ENCODE measurements around the gene PIEZO1.

Gene PIEZO1

GRCh38 chr16:88692861-88693260 is 92.2 kb downstream of the PIEZO1 start:
- H3K9me2 ChIP-seq (replicated peaks; ENCODE audit: control insufficient read depth, low read length), result no peaks in the 10 kb centered on the region
- TF ChIP-seq EZH2phosphoT487 (IDR thresholded peaks at IDR 0.05; ENCODE audit: borderline replicate concordance, low read length), result no peak
- TF ChIP-seq, protein P1, sequence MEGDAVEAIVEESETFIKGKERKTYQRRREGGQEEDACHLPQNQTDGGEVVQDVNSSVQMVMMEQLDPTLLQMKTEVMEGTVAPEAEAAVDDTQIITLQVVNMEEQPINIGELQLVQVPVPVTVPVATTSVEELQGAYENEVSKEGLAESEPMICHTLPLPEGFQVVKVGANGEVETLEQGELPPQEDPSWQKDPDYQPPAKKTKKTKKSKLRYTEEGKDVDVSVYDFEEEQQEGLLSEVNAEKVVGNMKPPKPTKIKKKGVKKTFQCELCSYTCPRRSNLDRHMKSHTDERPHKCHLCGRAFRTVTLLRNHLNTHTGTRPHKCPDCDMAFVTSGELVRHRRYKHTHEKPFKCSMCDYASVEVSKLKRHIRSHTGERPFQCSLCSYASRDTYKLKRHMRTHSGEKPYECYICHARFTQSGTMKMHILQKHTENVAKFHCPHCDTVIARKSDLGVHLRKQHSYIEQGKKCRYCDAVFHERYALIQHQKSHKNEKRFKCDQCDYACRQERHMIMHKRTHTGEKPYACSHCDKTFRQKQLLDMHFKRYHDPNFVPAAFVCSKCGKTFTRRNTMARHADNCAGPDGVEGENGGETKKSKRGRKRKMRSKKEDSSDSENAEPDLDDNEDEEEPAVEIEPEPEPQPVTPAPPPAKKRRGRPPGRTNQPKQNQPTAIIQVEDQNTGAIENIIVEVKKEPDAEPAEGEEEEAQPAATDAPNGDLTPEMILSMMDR (IDR thresholded peaks at IDR 0.05; ENCODE audit: low read depth, low read length, poor library complexity, severe bottlenecking), result no peak
- H3K4me2 ChIP-seq (ENCODE audit: low read length), result no peak overlapping the region
- H3K9me3 ChIP-seq (ENCODE audit: control insufficient read depth, insufficient read depth, low read length), result no peaks in the 10 kb centered on the region
- no peaks in the 10 kb centered on the region for H4K20me1 ChIP-seq (ENCODE audit: control insufficient read depth, insufficient read depth, low read depth, low read length)
- no peaks in the 10 kb centered on the region for H3F3A ChIP-seq (ENCODE audit: control insufficient read depth, insufficient read depth)
- no peaks in the 10 kb centered on the region for H3K79me2 ChIP-seq (ENCODE audit: control insufficient read depth, low read length)
- no peak overlapping the region for H3K4me3 ChIP-seq (ENCODE audit: low read length)
- H3K27me3 ChIP-seq (ENCODE audit: control insufficient read depth, low read length), result peaks cover 8% of the 10 kb centered on the region
- peaks cover 8% of the 10 kb centered on the region for H3K4me1 ChIP-seq (ENCODE audit: control insufficient read depth, low read length)
- H3K36me3 ChIP-seq (ENCODE audit: control insufficient read depth, low read length), result peaks cover 12% of the 10 kb centered on the region
- H3K27ac ChIP-seq (ENCODE audit: low read depth, low read length), result no peak overlapping the region

- no peak overlapping the region for H3K4me3 ChIP-seq (ENCODE audit: low read length)
- peaks cover 8% of the 10 kb centered on the region for H3K27me3 ChIP-seq (ENCODE audit: control insufficient read depth, low read length)
- peaks cover 4% of the 10 kb centered on the region; the same call in 1 of the 2 replicates for H3K36me3 ChIP-seq (ENCODE audit: control insufficient read depth, low read length)
- H3K27ac ChIP-seq (ENCODE audit: low read depth, low read length), result no peak overlapping the region
- TF ChIP-seq, protein P1 (IDR thresholded peaks at IDR 0.05; ENCODE audit: low read depth, low read length, poor library complexity, severe bottlenecking), result no peak
- TF ChIP-seq EZH2phosphoT487 (IDR thresholded peaks at IDR 0.05; ENCODE audit: borderline replicate concordance, low read length), result no peak
- H3F3A ChIP-seq (ENCODE audit: control insufficient read depth, insufficient read depth), result no peaks in the 10 kb centered on the region
- no peaks in the 10 kb centered on the region for H4K20me1 ChIP-seq (ENCODE audit: control insufficient read depth, insufficient read depth, low read depth, low read length)
- H3K4me2 ChIP-seq (ENCODE audit: low read length), result 0 out of 2 replicates have a peak overlapping the region, but pooled peaks have one; percentile 16
- H3K9me3 ChIP-seq (ENCODE audit: control insufficient read depth, insufficient read depth, low read length), result no peaks in the 10 kb centered on the region
- peaks cover 9% of the 10 kb centered on the region for H3K4me1 ChIP-seq (ENCODE audit: control insufficient read depth, low read length)
- H3K9me2 ChIP-seq (replicated peaks; ENCODE audit: control insufficient read depth, low read length), result no peaks in the 10 kb centered on the region
- no peaks in the 10 kb centered on the region for H3K79me2 ChIP-seq (ENCODE audit: control insufficient read depth, low read length)
Measured at GRCh38 chr16:88691924-88692560, 93.0 kb downstream of the PIEZO1 start.

DNA sequence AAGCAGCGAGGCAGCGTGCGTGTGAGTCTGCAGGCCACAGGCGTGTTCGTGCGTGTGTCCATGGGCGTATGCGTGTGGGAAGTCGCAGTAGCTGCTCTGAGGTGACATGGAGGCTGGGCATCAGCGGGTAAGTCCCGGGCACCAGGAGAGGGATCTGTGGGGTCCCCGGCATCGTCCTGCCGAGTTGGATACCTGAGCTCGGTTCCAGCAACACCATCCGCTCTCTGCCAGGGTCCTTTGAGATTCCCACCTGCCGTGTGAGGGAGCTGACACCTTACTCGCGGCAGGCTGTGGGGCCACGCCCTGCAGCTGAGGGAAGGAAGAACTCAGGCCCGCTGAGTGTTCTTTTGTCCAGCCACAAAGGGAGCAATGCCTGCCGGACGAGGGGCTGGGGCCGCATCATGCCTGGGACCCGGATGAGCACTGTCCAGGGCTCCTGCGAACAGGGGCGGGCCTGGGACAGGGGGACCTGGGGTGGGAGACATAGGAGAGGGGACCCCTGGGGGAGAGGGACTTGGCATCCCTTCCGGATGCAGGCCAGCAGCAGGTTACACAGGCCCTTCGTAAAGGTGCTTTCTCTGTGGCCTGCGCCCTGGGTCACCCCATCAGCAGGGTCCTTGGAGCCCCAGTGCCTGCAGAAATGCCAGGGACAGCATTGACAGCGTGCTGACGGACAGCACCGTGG is 93.7 kb downstream of the PIEZO1 start:
- Histone ChIP-seq H3K9me3 (ENCODE audit: control insufficient read depth, insufficient read depth, low read length) (no peaks in the 10 kb centered on the region), H3K36me3 (ENCODE audit: control insufficient read depth, low read length) (peaks cover 3% of the 10 kb centered on the region; the same call in 1 of the 2 replicates), H3K9me2 (replicated peaks; ENCODE audit: control insufficient read depth, low read length) (no peaks in the 10 kb centered on the region), H3K4me3 (ENCODE audit: low read length) (no peak overlapping the region), H3F3A (ENCODE audit: control insufficient read depth, insufficient read depth) (no peaks in the 10 kb centered on the region), H4K20me1 (ENCODE audit: control insufficient read depth, insufficient read depth, low read depth, low read length) (no peaks in the 10 kb centered on the region), H3K27me3 (ENCODE audit: control insufficient read depth, low read length) (peaks cover 8% of the 10 kb centered on the region), H3K4me1 (ENCODE audit: control insufficient read depth, low read length) (peaks cover 15% of the 10 kb centered on the region), H3K79me2 (ENCODE audit: control insufficient read depth, low read length) (no peaks in the 10 kb centered on the region), H3K27ac (ENCODE audit: low read depth, low read length) (no peak overlapping the region), H3K4me2 (ENCODE audit: low read length) (no peak overlapping the region)
- TF ChIP-seq, protein P1 (IDR thresholded peaks at IDR 0.05; ENCODE audit: low read depth, low read length, poor library complexity, severe bottlenecking), result no peak
- TF ChIP-seq EZH2phosphoT487 (IDR thresholded peaks at IDR 0.05; ENCODE audit: borderline replicate concordance, low read length), result no peak

Measured in DOHH2 (cell line).